Trophoblast cell (in vitro differentiated cells and primary cell): ENCODE data around the gene NNMT.
A peak's percentile ranks its signal among the peaks of the same experiment; 100 is the strongest.

Experiments used
- DNase-seq, 2 donors: peaks; one replicate each; pipeline ENCODE4 v3.0.0-alpha.2; 2016
- H2AFZ ChIP-seq: 2 replicates; pipeline ENCODE4 v1.6.1; 2013; ENCODE audit warnings: low read length, moderate library complexity, mild to moderate bottlenecking; ENCODE audit not compliant: insufficient read depth, poor library complexity
- H2AK5ac ChIP-seq: 2 replicates; pipeline ENCODE4 v1.6.1; 2013; ENCODE audit warnings: mild to moderate bottlenecking, low read length
- H2BK120ac ChIP-seq: 2 replicates; pipeline ENCODE4 v1.6.1; 2013; ENCODE audit warnings: low read length, mild to moderate bottlenecking, moderate library complexity; ENCODE audit not compliant: insufficient read depth, poor library complexity
- H2BK12ac ChIP-seq: 2 replicates; pipeline ENCODE4 v1.6.1; 2013; ENCODE audit warnings: mild to moderate bottlenecking, low read length, moderate library complexity
- H2BK5ac ChIP-seq: 2 replicates; pipeline ENCODE4 v1.6.1; 2013; ENCODE audit warnings: low read length, low read depth, moderate library complexity, mild to moderate bottlenecking; ENCODE audit not compliant: poor library complexity
- H3K14ac ChIP-seq: 2 replicates; pipeline ENCODE4 v1.6.1; 2013; ENCODE audit warnings: mild to moderate bottlenecking, low read length
- H3K18ac ChIP-seq: 2 replicates; pipeline ENCODE4 v1.6.1; 2013; ENCODE audit warnings: mild to moderate bottlenecking, low read length
- H3K23ac ChIP-seq: 2 replicates; pipeline ENCODE4 v1.6.1; 2013; ENCODE audit warnings: low read length
- H3K27ac ChIP-seq: 2 replicates; pipeline ENCODE4 v1.5.1; 2013; ENCODE audit warnings: low read depth, mild to moderate bottlenecking, inconsistent platforms, low read length, moderate library complexity
- H3K27me3 ChIP-seq: 2 replicates; pipeline ENCODE4 v1.6.1; 2013; ENCODE audit warnings: inconsistent platforms, mild to moderate bottlenecking, low read length, moderate library complexity; ENCODE audit not compliant: insufficient read depth
- H3K36me3 ChIP-seq, 2 experiments: 1 replicate in 1 of 2; 2 replicates in 1 of 2; pipeline ENCODE4 v1.6.1; 2013; ENCODE audit warnings: low read length in 2 of 2, mild to moderate bottlenecking in 2 of 2, moderate library complexity in 1 of 2; ENCODE audit not compliant: insufficient read depth in 2 of 2, control insufficient read depth in 1 of 2
- H3K4ac ChIP-seq: 2 replicates; pipeline ENCODE4 v1.6.1; 2013; ENCODE audit warnings: low read depth, mild to moderate bottlenecking, low read length, moderate library complexity
- H3K4me1 ChIP-seq, 2 experiments: 1 replicate in 1 of 2; 2 replicates in 1 of 2; pipeline ENCODE4 v1.6.1; 2013; ENCODE audit warnings: low read length in 2 of 2, mild to moderate bottlenecking in 2 of 2, moderate library complexity in 1 of 2; ENCODE audit not compliant: insufficient read depth in 2 of 2, control insufficient read depth in 1 of 2
- H3K4me2 ChIP-seq: 2 replicates; pipeline ENCODE4 v1.6.1; 2013; ENCODE audit warnings: inconsistent platforms, mild to moderate bottlenecking, low read length, moderate library complexity
- H3K4me3 ChIP-seq: 2 replicates; pipeline ENCODE4 v1.5.1; 2013; ENCODE audit warnings: mild to moderate bottlenecking, low read depth, low read length, inconsistent platforms
- H3K79me1 ChIP-seq: one replicate; pipeline ENCODE4 v1.6.1; 2013; ENCODE audit warnings: low read length
- H3K79me2 ChIP-seq: 2 replicates; pipeline ENCODE4 v1.6.1; 2013; ENCODE audit warnings: low read length, mild to moderate bottlenecking; ENCODE audit not compliant: control insufficient read depth, insufficient read depth, poor library complexity
- H3K9ac ChIP-seq: 2 replicates; pipeline ENCODE4 v1.6.1; 2013; ENCODE audit warnings: mild to moderate bottlenecking, low read length
- H3K9me3 ChIP-seq: 2 replicates; pipeline ENCODE4 v1.6.1; 2013; ENCODE audit warnings: low read depth, mild to moderate bottlenecking, control low read depth, inconsistent platforms, low read length; ENCODE audit not compliant: insufficient read depth
- H4K12ac ChIP-seq: 2 replicates; pipeline ENCODE4 v1.6.1; 2013; ENCODE audit warnings: low read depth, mild to moderate bottlenecking, low read length, moderate library complexity
- H4K8ac ChIP-seq: 2 replicates; pipeline ENCODE4 v1.6.1; 2013; ENCODE audit warnings: low read depth, mild to moderate bottlenecking, low read length, moderate library complexity
- H4K91ac ChIP-seq: one replicate; pipeline ENCODE4 v1.6.1; 2013; ENCODE audit warnings: low read depth, mild to moderate bottlenecking, low read length, moderate library complexity
- WGBS: extraction: QIAGEN DNeasy Blood & Tissue Kit; methylation state at CpG from one replicate; pipeline ENCODE4 v1.1.7; 2013; ENCODE audit warnings: missing lambda C conversion rate; ENCODE audit not compliant: insufficient read length, insufficient coverage; ENCODE audit errors: extremely low coverage; 5-methylcytosine and 5-hydroxymethylcytosine counted together

Gene NNMT

GRCh38 chr11:114255289-114255688 lies 40.9 kb upstream of the NNMT start:
- Histone ChIP-seq H3K4me3 (no peak overlapping the region), H2BK120ac (no peak overlapping the region), H2BK5ac (no peak overlapping the region), H3K4me1 (peaks cover 6 to 9% of the 10 kb centered on the region in 2 experiments), H4K12ac (no peak overlapping the region), H4K8ac (no peak overlapping the region), H3K27ac (no peak overlapping the region), H3K79me2 (no peaks in the 10 kb centered on the region), H3K4ac (no peak overlapping the region), H3K9me3 (peaks cover 2% of the 10 kb centered on the region), H3K79me1 (peaks cover 2% of the 10 kb centered on the region), H3K4me2 (no peak overlapping the region), H3K36me3 (no peaks in the 10 kb centered on the region), H4K91ac (no peak overlapping the region), H2AK5ac (no peak overlapping the region), H3K27me3 (no peaks in the 10 kb centered on the region), H3K18ac (no peak overlapping the region), H3K23ac (no peak overlapping the region), H3K9ac (no peak overlapping the region), H2BK12ac (no peak overlapping the region), H3K14ac (no peak overlapping the region), H2AFZ (no peak overlapping the region)
- WGBS = 100% methylated on average over 1 of the region's 11 CpGs
- no peak for DNase-seq

GRCh38 chr11:114256176-114256966 lies 39.8 kb upstream of the NNMT start:
- no peak overlapping the region for H3K23ac ChIP-seq
- H3K4ac ChIP-seq = no peak overlapping the region
- H3K79me2 ChIP-seq = no peaks in the 10 kb centered on the region
- DNase-seq = no peak
- H4K8ac ChIP-seq = no peak overlapping the region
- no peak overlapping the region for H2AFZ ChIP-seq
- H3K79me1 ChIP-seq = peaks cover 2% of the 10 kb centered on the region
- no peak overlapping the region for H3K9ac ChIP-seq
- no peak overlapping the region for H3K4me2 ChIP-seq
- H4K12ac ChIP-seq = no peak overlapping the region
- peaks cover 6 to 9% of the 10 kb centered on the region in 2 experiments for H3K4me1 ChIP-seq
- no peak overlapping the region for H3K14ac ChIP-seq
- no peak overlapping the region for H2AK5ac ChIP-seq
- WGBS = no CpG with 5 or more reads among the region's 20 CpGs
- no peaks in the 10 kb centered on the region for H3K36me3 ChIP-seq
- H3K27me3 ChIP-seq = no peaks in the 10 kb centered on the region
- H4K91ac ChIP-seq = no peak overlapping the region
- no peak overlapping the region for H2BK120ac ChIP-seq
- H2BK12ac ChIP-seq = no peak overlapping the region
- no peak overlapping the region for H2BK5ac ChIP-seq
- no peak overlapping the region for H3K27ac ChIP-seq
- H3K18ac ChIP-seq = no peak overlapping the region
- peaks cover 2% of the 10 kb centered on the region for H3K9me3 ChIP-seq
- no peak overlapping the region for H3K4me3 ChIP-seq

GRCh38 chr11:114256967-114257286 lies 39.3 kb upstream of the NNMT start:
- Histone ChIP-seq H4K12ac (no peak overlapping the region), H3K4me2 (no peak overlapping the region), H3K79me2 (no peaks in the 10 kb centered on the region), H3K9ac (no peak overlapping the region), H3K4ac (no peak overlapping the region), H3K27me3 (no peaks in the 10 kb centered on the region), H3K36me3 (no peaks in the 10 kb centered on the region), H3K23ac (no peak overlapping the region), H2BK5ac (no peak overlapping the region), H2AFZ (no peak overlapping the region), H4K91ac (no peak overlapping the region), H3K9me3 (peaks cover 2% of the 10 kb centered on the region), H3K14ac (no peak overlapping the region), H4K8ac (no peak overlapping the region), H2BK12ac (no peak overlapping the region), H3K27ac (no peak overlapping the region), H3K4me1 (peaks cover 6 to 9% of the 10 kb centered on the region in 2 experiments), H3K79me1 (peaks cover 2% of the 10 kb centered on the region), H3K18ac (no peak overlapping the region), H2AK5ac (no peak overlapping the region), H3K4me3 (no peak overlapping the region), H2BK120ac (no peak overlapping the region)
- no CpG with 5 or more reads among the region's 10 CpGs for WGBS
- no peak for DNase-seq

- H2AFZ ChIP-seq = no peak overlapping the region
- peak overlapping the region; percentile 20 for H2AK5ac ChIP-seq
- no peaks in the 10 kb centered on the region for H3K9me3 ChIP-seq
- no peak overlapping the region for H3K9ac ChIP-seq
- no peak overlapping the region for H3K27ac ChIP-seq
- no peak overlapping the region for H3K4ac ChIP-seq
- no peak overlapping the region for H4K12ac ChIP-seq
- H3K4me2 ChIP-seq = no peak overlapping the region
- no peak overlapping the region for H2BK5ac ChIP-seq
- H3K27me3 ChIP-seq = no peaks in the 10 kb centered on the region
- no peak overlapping the region for H4K8ac ChIP-seq
- no peaks in the 10 kb centered on the region for H3K36me3 ChIP-seq
- H2BK120ac ChIP-seq = no peak overlapping the region
- no peak overlapping the region for H3K4me3 ChIP-seq
- no peak overlapping the region for H4K91ac ChIP-seq
- H3K18ac ChIP-seq = no peak overlapping the region
- H3K79me1 ChIP-seq = peaks cover 2% of the 10 kb centered on the region
- no peak overlapping the region for H3K23ac ChIP-seq
- H2BK12ac ChIP-seq = peak overlapping the region; percentile 9
- peak overlapping the region; percentile 30 for H3K14ac ChIP-seq
- no peaks in the 10 kb centered on the region for H3K79me2 ChIP-seq
- no CpG with 5 or more reads among the region's 29 CpGs for WGBS
- DNase-seq = no peak
- H3K4me1 ChIP-seq = peaks cover 6 to 9% of the 10 kb centered on the region in 2 experiments
Observed at GRCh38 chr11:114257621-114258558, 38.3 kb upstream of the NNMT start.
